WTC11 (cell line): ENCODE data around the gene ISG15. TPM values are rescaled to one million over a fixed set of nuclear protein-coding genes. Genes with fewer than 3 reads are reported as not detected.

ENCODE experiments used
- ATAC-seq: fragments of 200-7000 bp; cut with Tn5 transposase; 2 replicates; pipeline ENCODE4 v1.10.0; 2021; ENCODE audit warnings: mild to moderate bottlenecking, moderate library complexity
- CTCF ChIA-PET: fragments of 300-600 bp; sonication (Branson Sonifier 250); formaldehyde crosslinking; loops from one replicate; lab custom pipeline; 2021; ENCODE audit warnings: antibody characterized with exemption; lab: Charles Lee
- POLR2A ChIA-PET: fragments of 350-600 bp; sonication (Branson Sonifier 250); formaldehyde crosslinking; loops from one replicate; lab custom pipeline; 2021; ENCODE audit warnings: antibody characterized with exemption; lab: Charles Lee
- DNase-seq: peaks from one replicate; pipeline ENCODE4 v3.0.0; 2021; ENCODE audit warnings: low spot score
- H3K27ac Mint-ChIP-seq: 2 replicates; pipeline ENCODE4 v1.8.0; 2021; ENCODE audit warnings: mixed read lengths
- H3K27me3 Mint-ChIP-seq: 2 replicates; pipeline ENCODE4 v1.8.0; 2021; ENCODE audit warnings: low read depth, mild to moderate bottlenecking, moderate library complexity, mixed read lengths
- H3K36me3 Mint-ChIP-seq: 2 replicates; pipeline ENCODE4 v1.8.0; 2021; ENCODE audit warnings: mixed read lengths
- H3K4me1 Mint-ChIP-seq: 2 replicates; pipeline ENCODE4 v1.8.0; 2022; ENCODE audit warnings: mixed read lengths
- H3K4me3 Mint-ChIP-seq: 2 replicates; pipeline ENCODE4 v1.8.0; 2021; ENCODE audit warnings: mild to moderate bottlenecking, moderate library complexity, mixed read lengths
- H3K9me3 Mint-ChIP-seq: 2 replicates; pipeline ENCODE4 v1.8.0; 2021; ENCODE audit warnings: mixed read lengths
- FOXJ3 ChIP-seq: sonication (generic); formaldehyde crosslinking; IDR thresholded peaks from 2 replicates; pipeline ENCODE4 v1.9.0; 2021; ENCODE audit warnings: missing genetic modification reagents, mild to moderate bottlenecking, borderline replicate concordance
- JUN ChIP-seq: sonication (generic); formaldehyde crosslinking; IDR thresholded peaks from 2 replicates; pipeline ENCODE4 v1.8.0; 2023; ENCODE audit warnings: mild to moderate bottlenecking, missing genetic modification reagents
- KAT7 ChIP-seq: sonication (generic); formaldehyde crosslinking; IDR thresholded peaks from 2 replicates; pipeline ENCODE4 v1.8.1; 2023; ENCODE audit warnings: missing genetic modification reagents, mild to moderate bottlenecking, borderline replicate concordance
- MXD4 ChIP-seq: fragments of 250-450 bp; sonication (Bioruptor Pico); IDR thresholded peaks from 2 replicates; pipeline ENCODE4 v1.8.0; 2021; ENCODE audit warnings: mild to moderate bottlenecking, moderate library complexity, borderline replicate concordance
- MYBL2 ChIP-seq: sonication (generic); formaldehyde crosslinking; IDR thresholded peaks from 2 replicates; pipeline ENCODE4 v1.8.1; 2023; ENCODE audit warnings: mild to moderate bottlenecking, moderate library complexity, missing genetic modification reagents
- NFE2L1 ChIP-seq: sonication (generic); formaldehyde crosslinking; IDR thresholded peaks from 2 replicates; pipeline ENCODE4 v1.8.1; 2023; ENCODE audit warnings: missing genetic modification reagents
- OVOL2 ChIP-seq: fragments of 250-450 bp; sonication (Bioruptor Pico); IDR thresholded peaks from 2 replicates; pipeline ENCODE4 v1.9.0; 2021; ENCODE audit warnings: mild to moderate bottlenecking, borderline replicate concordance
- SMAD3 ChIP-seq: sonication (generic); formaldehyde crosslinking; IDR thresholded peaks from 2 replicates; pipeline ENCODE4 v1.8.0; 2022; ENCODE audit warnings: missing genetic modification reagents, mild to moderate bottlenecking, borderline replicate concordance
- TCF7 ChIP-seq: sonication (generic); formaldehyde crosslinking; IDR thresholded peaks from 2 replicates; pipeline ENCODE4 v1.8.0; 2022; ENCODE audit warnings: mild to moderate bottlenecking, low read depth, missing genetic modification reagents, moderate library complexity
- TP53 ChIP-seq: sonication (generic); formaldehyde crosslinking; IDR thresholded peaks from 2 replicates; pipeline ENCODE4 v1.8.1; 2023; ENCODE audit warnings: mild to moderate bottlenecking, missing genetic modification reagents
- ZNF396 ChIP-seq: fragments of 250-450 bp; sonication (Bioruptor Pico); IDR thresholded peaks from 2 replicates; pipeline ENCODE4 v1.8.0; 2021; ENCODE audit warnings: mild to moderate bottlenecking, moderate library complexity, borderline replicate concordance
- total RNA-seq: library from RNA; stranded (reverse); gene quantifications from 3 replicates; pipeline ENCODE4 v1.2.3, GENCODE V29; 2021
- TF ChIP-seq, protein P1 (sequence below): sonication (generic); formaldehyde crosslinking; IDR thresholded peaks from 2 replicates; pipeline ENCODE4 v1.8.1; 2022; ENCODE audit warnings: missing genetic modification reagents, borderline replicate concordance
- TF ChIP-seq, protein P2 (sequence below): fragments of 250-450 bp; sonication (Bioruptor Pico); IDR thresholded peaks from 2 replicates; pipeline ENCODE4 v1.9.0; 2021; ENCODE audit warnings: moderate library complexity, mild to moderate bottlenecking, inconsistent platforms, borderline replicate concordance
- TF ChIP-seq, protein P3 (sequence below): sonication (generic); formaldehyde crosslinking; IDR thresholded peaks from 2 replicates; pipeline ENCODE4 v1.8.0; 2022; ENCODE audit warnings: mild to moderate bottlenecking, missing genetic modification reagents
- TF ChIP-seq, protein P4 (sequence below): fragments of 250-450 bp; sonication (Bioruptor Pico); IDR thresholded peaks from 2 replicates; pipeline ENCODE4 v1.9.0; 2021; ENCODE audit warnings: mild to moderate bottlenecking
- TF ChIP-seq, protein P5 (sequence below): sonication (generic); formaldehyde crosslinking; IDR thresholded peaks from 2 replicates; pipeline ENCODE4 v1.8.0; 2022; ENCODE audit warnings: mild to moderate bottlenecking, missing genetic modification reagents

The ISG15 gene
- total RNA-seq, 1 experiment from 2014 or later, result 29.5 TPM

DNA sequence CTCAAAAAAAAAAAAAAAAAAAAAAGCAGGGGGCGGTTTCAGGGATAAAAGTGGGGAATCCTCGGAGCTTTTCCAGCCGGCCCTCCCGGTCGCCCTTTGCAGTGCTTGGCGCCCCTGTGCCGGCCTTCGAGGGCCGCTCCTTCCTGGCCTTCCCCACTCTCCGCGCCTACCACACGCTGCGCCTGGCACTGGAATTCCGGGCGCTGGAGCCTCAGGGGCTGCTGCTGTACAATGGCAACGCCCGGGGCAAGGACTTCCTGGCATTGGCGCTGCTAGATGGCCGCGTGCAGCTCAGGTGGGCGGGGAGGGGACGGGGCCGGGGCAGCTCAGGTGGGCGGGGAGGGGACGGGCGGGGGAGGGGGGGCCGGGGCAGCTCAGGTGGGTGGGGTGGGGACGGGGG, 35.5 kb downstream of the ISG15 start (continued):
- TF ChIP-seq, protein P1, sequence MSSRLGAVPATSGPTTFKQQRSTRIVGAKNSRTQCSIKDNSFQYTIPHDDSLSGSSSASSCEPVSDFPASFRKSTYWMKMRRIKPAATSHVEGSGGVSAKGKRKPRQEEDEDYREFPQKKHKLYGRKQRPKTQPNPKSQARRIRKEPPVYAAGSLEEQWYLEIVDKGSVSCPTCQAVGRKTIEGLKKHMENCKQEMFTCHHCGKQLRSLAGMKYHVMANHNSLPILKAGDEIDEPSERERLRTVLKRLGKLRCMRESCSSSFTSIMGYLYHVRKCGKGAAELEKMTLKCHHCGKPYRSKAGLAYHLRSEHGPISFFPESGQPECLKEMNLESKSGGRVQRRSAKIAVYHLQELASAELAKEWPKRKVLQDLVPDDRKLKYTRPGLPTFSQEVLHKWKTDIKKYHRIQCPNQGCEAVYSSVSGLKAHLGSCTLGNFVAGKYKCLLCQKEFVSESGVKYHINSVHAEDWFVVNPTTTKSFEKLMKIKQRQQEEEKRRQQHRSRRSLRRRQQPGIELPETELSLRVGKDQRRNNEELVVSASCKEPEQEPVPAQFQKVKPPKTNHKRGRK (CRISPR knock-in tag), result no peak
- TF ChIP-seq, protein P2, sequence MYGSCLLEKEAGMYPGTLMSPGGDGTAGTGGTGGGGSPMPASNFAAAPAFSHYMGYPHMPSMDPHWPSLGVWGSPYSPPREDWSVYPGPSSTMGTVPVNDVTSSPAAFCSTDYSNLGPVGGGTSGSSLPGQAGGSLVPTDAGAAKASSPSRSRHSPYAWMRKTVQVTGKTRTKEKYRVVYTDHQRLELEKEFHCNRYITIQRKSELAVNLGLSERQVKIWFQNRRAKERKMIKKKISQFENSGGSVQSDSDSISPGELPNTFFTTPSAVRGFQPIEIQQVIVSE, result no peak
- TF ChIP-seq, protein P3, sequence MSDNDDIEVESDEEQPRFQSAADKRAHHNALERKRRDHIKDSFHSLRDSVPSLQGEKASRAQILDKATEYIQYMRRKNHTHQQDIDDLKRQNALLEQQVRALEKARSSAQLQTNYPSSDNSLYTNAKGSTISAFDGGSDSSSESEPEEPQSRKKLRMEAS (CRISPR knock-in tag), result no peak
- TF ChIP-seq SMAD3 (CRISPR knock-in tag) (no peak), TCF7 (CRISPR knock-in tag) (no peak), FOXJ3 (CRISPR knock-in tag) (no peak), OVOL2 (CRISPR knock-in tag) (no peak), NFE2L1 (CRISPR knock-in tag) (no peak), ZNF396 (CRISPR knock-in tag) (no peak), MYBL2 (no peak)
- TF ChIP-seq, protein P4, sequence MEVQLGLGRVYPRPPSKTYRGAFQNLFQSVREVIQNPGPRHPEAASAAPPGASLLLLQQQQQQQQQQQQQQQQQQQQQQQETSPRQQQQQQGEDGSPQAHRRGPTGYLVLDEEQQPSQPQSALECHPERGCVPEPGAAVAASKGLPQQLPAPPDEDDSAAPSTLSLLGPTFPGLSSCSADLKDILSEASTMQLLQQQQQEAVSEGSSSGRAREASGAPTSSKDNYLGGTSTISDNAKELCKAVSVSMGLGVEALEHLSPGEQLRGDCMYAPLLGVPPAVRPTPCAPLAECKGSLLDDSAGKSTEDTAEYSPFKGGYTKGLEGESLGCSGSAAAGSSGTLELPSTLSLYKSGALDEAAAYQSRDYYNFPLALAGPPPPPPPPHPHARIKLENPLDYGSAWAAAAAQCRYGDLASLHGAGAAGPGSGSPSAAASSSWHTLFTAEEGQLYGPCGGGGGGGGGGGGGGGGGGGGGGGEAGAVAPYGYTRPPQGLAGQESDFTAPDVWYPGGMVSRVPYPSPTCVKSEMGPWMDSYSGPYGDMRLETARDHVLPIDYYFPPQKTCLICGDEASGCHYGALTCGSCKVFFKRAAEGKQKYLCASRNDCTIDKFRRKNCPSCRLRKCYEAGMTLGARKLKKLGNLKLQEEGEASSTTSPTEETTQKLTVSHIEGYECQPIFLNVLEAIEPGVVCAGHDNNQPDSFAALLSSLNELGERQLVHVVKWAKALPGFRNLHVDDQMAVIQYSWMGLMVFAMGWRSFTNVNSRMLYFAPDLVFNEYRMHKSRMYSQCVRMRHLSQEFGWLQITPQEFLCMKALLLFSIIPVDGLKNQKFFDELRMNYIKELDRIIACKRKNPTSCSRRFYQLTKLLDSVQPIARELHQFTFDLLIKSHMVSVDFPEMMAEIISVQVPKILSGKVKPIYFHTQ, result no peak
- TF ChIP-seq, protein P5, sequence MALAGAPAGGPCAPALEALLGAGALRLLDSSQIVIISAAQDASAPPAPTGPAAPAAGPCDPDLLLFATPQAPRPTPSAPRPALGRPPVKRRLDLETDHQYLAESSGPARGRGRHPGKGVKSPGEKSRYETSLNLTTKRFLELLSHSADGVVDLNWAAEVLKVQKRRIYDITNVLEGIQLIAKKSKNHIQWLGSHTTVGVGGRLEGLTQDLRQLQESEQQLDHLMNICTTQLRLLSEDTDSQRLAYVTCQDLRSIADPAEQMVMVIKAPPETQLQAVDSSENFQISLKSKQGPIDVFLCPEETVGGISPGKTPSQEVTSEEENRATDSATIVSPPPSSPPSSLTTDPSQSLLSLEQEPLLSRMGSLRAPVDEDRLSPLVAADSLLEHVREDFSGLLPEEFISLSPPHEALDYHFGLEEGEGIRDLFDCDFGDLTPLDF, result no peak

DNA sequence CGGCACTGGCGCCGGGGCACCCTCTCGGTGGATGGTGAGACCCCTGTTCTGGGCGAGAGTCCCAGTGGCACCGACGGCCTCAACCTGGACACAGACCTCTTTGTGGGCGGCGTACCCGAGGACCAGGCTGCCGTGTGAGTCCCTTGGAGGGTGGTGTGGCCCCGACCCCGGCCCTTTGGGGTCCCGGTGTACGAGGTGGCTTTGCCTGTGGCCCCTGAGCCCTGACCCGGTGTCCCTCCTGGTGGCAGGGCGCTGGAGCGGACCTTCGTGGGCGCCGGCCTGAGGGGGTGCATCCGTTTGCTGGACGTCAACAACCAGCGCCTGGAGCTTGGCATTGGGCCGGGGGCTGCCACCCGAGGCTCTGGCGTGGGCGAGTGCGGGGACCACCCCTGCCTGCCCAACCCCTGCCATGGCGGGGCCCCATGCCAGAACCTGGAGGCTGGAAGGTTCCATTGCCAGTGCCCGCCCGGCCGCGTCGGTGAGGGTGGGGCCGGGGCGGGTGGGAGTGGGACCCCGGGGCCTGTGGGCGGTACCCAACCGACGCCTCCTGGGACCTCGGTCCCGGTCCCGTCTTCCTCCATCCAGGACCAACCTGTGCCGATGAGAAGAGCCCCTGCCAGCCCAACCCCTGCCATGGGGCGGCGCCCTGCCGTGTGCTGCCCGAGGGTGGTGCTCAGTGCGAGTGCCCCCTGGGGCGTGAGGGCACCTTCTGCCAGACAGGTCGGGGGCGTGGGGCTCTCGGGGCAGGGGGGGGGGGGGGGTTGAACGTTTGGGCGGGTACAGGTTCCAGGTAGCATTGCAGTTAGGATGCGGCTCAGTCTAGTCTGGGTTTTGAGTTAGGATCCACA, 36.2 kb downstream of the ISG15 start:
- ChIA-PET CTCF (no interaction called here), POLR2A (interaction anchor here (0.6 kb wide), 1 partner anchor 137 kb away, joined by 5 read pairs; no protein-coding TSS in a partner anchor)
- no peaks in the 10 kb centered on the region for H3K27me3 Mint-ChIP-seq
- no peak for DNase-seq
- H3K9me3 Mint-ChIP-seq, result peaks cover 6% of the 10 kb centered on the region
- TF ChIP-seq JUN (CRISPR knock-in tag), result no peak
- ATAC-seq, result no peak
- H3K4me1 Mint-ChIP-seq, result no peaks in the 10 kb centered on the region
- no peak overlapping the region for H3K27ac Mint-ChIP-seq
- H3K4me3 Mint-ChIP-seq, result no peak overlapping the region
- peaks cover 23% of the 10 kb centered on the region for H3K36me3 Mint-ChIP-seq

DNA sequence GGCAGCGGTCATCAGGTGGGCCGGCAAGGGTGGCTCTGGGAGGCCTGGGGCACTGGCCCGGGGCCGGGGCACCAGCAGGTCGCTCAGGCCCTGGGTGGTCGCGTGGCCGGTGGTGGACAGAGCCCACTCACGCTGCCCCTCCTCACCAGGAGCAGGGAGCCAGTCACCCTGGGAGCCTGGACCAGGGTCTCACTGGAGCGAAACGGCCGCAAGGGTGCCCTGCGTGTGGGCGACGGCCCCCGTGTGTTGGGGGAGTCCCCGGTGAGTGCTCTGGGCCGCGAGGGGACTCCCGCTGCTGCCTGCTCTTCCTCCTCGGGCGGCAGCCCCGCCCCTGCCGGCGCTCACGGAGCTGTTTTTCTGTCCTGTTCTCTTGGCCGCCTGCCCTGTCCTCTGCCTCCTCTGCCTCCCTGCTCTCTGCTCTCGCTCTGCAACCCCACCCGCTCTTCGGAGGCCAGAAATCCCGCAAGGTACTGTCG, 37.3 kb downstream of the ISG15 start:
- Mint-ChIP-seq H3K27ac (no peak overlapping the region), H3K9me3 (peaks cover 6% of the 10 kb centered on the region), H3K36me3 (peaks cover 20% of the 10 kb centered on the region), H3K27me3 (no peaks in the 10 kb centered on the region), H3K4me3 (no peak overlapping the region), H3K4me1 (no peaks in the 10 kb centered on the region)
- no peak for TF ChIP-seq FOXJ3 (CRISPR knock-in tag)
- TF ChIP-seq MXD4 (CRISPR knock-in tag), result no peak
- no peak for TF ChIP-seq KAT7 (CRISPR knock-in tag)
- no peak for TF ChIP-seq TP53 (CRISPR knock-in tag)
- CTCF ChIA-PET, result interaction anchor here (0.7 to 2.0 kb wide), 4 partner anchors 13 to 106 kb away, joined by 3 to 7 read pairs (median 4); no protein-coding TSS in a partner anchor
- POLR2A ChIA-PET, result interaction anchor here (0.7 kb wide), 1 partner anchor 10 kb away, joined by 3 read pairs; no protein-coding TSS in a partner anchor
- no peak for DNase-seq
- peak; percentile 11; the same call in 1 of the 2 replicates for ATAC-seq
